Activated T-helper 2 cell treated with anti-CD3 and anti-CD28 coated beads, Interferon-gamma antibody, Interleukin-2, Interleukin-4, amounts not matched to agents 10 μg/mL and 5 μg/mL and 100 μg/mL, durations not matched to agents 14 hours and 24 hours and 36 hours (primary cell): ENCODE measurements around the gene ZFYVE28. TPM values are rescaled to one million over a fixed set of nuclear protein-coding genes. Genes with fewer than 3 reads are reported as not detected.

ENCODE experiments used
- DNase-seq: peaks from one replicate; pipeline ENCODE4 v3.0.0; 2021; ENCODE audit warnings: low spot score
- H3K27ac Mint-ChIP-seq: one replicate; pipeline ENCODE4 v1.8.0; 2021; ENCODE audit warnings: mixed read lengths
- H3K27me3 Mint-ChIP-seq: one replicate; pipeline ENCODE4 v1.8.0; 2021; ENCODE audit warnings: low read depth, mixed read lengths
- H3K36me3 Mint-ChIP-seq: one replicate; pipeline ENCODE4 v1.8.0; 2021; ENCODE audit warnings: low read depth, mixed read lengths
- H3K4me1 Mint-ChIP-seq: one replicate; pipeline ENCODE4 v1.8.0; 2021; ENCODE audit warnings: low read depth, mixed read lengths
- H3K4me3 Mint-ChIP-seq: one replicate; pipeline ENCODE4 v1.8.0; 2021; ENCODE audit warnings: low read depth, mild to moderate bottlenecking, moderate library complexity, mixed read lengths
- H3K9me3 Mint-ChIP-seq: one replicate; pipeline ENCODE4 v1.8.0; 2021; ENCODE audit warnings: mixed read lengths
- intact Hi-C: fragments of 100-400 bp; cut with micrococcal nuclease; formaldehyde crosslinking; loops from one replicate; pipeline ENCODE4 v1.15.1; 2023
- total RNA-seq: library from RNA; stranded (reverse); gene quantifications from 2 replicates; pipeline ENCODE4 v1.2.3, GENCODE V29; 2022

ZFYVE28 gene
- total RNA-seq, 1 donor from 2014 or later: 10.0 TPM

DNA sequence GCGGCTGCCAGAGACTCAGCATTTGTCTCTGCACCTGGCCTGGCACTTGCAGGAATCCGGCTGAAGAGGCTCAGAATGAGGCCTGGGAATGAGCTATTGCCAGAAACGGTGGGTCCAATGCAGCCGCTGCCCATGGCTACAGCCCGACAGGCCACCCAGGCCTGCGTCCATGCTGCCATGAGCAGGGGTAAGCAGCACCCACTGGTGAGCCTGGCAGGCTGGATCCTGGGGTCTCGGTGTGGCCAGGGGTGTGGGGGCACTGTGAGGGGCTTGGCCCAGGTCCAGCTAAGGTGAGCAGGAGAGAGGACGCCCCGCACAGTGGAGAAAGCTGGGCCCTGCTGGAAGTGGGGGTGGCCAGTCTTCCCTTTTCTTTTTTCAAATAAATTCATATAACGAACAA lies 96.2 kb downstream of the ZFYVE28 start:
- no peaks in the 10 kb centered on the region for H3K36me3 Mint-ChIP-seq
- H3K27me3 Mint-ChIP-seq: peaks cover 1% of the 10 kb centered on the region
- DNase-seq: no peak
- H3K4me1 Mint-ChIP-seq: no peaks in the 10 kb centered on the region
- intact Hi-C loops: no loop called here
- H3K4me3 Mint-ChIP-seq: no peak overlapping the region
- H3K9me3 Mint-ChIP-seq: peaks cover 7% of the 10 kb centered on the region
- H3K27ac Mint-ChIP-seq: no peak overlapping the region

DNA sequence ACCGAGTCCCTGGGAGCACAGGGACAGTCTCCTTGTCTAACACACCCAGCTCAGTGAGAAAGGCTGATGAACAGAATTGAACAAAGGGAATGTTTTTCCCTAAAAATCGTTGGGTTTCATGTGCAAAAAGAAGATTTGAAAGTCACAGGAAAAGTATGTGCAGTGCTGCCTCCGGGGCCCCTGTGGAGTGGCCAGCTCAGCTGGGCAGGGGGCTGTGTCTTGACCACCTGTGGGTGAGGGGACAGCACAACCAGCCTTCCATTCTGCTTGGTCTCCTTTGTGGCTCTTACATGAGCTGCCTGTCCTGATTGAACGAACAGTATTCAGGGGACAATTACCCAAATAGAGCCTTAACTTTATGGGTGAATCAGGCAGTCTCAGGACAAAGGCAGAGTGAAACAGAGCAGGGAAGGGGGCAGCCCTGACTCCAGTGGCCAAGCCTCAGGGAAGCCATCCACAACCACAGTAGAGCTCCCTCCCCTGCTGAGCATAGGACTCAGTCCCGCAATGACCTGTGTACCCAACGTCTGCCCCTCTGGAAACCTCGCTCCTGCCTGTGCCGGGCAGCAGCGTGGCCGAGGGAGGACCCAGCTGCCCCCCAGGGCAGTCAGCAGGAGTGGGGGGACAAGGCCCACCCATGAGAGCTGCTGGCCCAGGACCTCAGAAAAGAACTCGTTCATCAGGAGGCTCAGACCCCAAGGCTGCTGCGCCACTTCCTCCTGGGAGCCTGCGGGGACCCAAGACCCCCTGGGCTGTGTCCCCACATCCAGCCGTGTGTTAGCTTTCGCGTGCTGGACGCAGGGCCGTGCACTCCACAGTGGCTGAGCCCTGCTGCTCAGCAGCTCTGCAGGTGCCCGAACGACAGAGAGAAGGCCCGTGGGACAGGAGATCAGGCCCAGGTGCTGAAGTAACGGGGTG lies 96.9 kb downstream of the ZFYVE28 start:
- H3K27ac Mint-ChIP-seq: no peak overlapping the region
- H3K9me3 Mint-ChIP-seq: peaks cover 4% of the 10 kb centered on the region
- H3K4me3 Mint-ChIP-seq: no peak overlapping the region
- no peaks in the 10 kb centered on the region for H3K4me1 Mint-ChIP-seq
- DNase-seq: peak; percentile 6
- peaks cover 1% of the 10 kb centered on the region for H3K27me3 Mint-ChIP-seq
- no peaks in the 10 kb centered on the region for H3K36me3 Mint-ChIP-seq
- intact Hi-C loops: no loop called here

DNA sequence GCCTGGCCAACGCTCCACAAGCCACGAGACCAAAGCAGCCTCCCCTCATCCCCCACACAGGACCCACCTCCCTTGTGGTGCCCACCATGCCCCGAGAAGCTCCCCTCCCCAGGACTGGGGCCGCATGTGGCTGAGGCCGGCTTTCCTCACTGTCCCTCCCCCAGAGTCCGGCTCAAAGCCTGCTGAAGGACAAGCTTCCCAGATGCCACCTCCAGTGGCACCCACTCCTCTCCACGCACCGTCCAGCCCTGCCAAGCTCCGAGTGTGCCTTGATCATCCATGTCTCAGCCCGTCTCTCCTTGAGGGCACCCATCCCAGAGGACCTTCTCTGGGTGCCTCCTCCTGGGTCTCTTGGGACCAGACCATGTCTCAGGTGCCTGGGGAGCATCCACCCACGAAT lies 97.7 kb downstream of the ZFYVE28 start:
- Mint-ChIP-seq H3K36me3 (no peaks in the 10 kb centered on the region), H3K4me3 (no peak overlapping the region), H3K4me1 (no peaks in the 10 kb centered on the region), H3K27ac (no peak overlapping the region), H3K9me3 (no peaks in the 10 kb centered on the region), H3K27me3 (peaks cover 3% of the 10 kb centered on the region)
- intact Hi-C loops: no loop called here
- peak; percentile 8 for DNase-seq

DNA sequence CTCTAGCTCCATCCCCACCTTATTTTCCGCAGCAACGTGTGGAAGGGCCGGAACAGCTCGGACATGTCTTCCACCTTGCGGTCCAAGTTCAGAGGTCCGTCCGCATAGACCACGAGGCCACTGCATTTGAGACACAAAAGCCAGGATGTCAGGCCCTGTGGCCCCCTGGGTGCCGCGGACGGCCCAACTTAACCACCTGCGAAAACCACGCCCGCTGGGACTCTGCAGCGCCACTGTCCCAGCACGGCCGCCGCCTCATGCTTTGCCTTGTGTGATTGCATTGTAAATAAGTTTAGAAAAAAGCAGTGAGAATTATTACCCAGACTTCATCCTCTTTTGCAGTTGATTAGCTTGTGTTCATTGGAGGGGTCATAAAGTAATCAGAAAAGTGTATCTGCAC lies 98.3 kb downstream of the ZFYVE28 start:
- H3K9me3 Mint-ChIP-seq: no peaks in the 10 kb centered on the region

GRCh38 chr4:2318885-2319284 lies 99.6 kb downstream of the ZFYVE28 start:
- Mint-ChIP-seq H3K36me3 (no peaks in the 10 kb centered on the region), H3K27ac (no peak overlapping the region), H3K4me1 (no peaks in the 10 kb centered on the region), H3K9me3 (no peaks in the 10 kb centered on the region), H3K27me3 (peaks cover 2% of the 10 kb centered on the region), H3K4me3 (no peak overlapping the region)
- intact Hi-C loops: no loop called here
- no peak for DNase-seq

More for the DNA sequence above, 98.3 kb downstream of the ZFYVE28 start:
- intact Hi-C loops: no loop called here
- H3K36me3 Mint-ChIP-seq: no peaks in the 10 kb centered on the region
- H3K4me1 Mint-ChIP-seq: no peaks in the 10 kb centered on the region
- peak; percentile 4 for DNase-seq
- H3K27ac Mint-ChIP-seq: no peak overlapping the region
- peaks cover 3% of the 10 kb centered on the region for H3K27me3 Mint-ChIP-seq
- H3K4me3 Mint-ChIP-seq: no peak overlapping the region

DNA sequence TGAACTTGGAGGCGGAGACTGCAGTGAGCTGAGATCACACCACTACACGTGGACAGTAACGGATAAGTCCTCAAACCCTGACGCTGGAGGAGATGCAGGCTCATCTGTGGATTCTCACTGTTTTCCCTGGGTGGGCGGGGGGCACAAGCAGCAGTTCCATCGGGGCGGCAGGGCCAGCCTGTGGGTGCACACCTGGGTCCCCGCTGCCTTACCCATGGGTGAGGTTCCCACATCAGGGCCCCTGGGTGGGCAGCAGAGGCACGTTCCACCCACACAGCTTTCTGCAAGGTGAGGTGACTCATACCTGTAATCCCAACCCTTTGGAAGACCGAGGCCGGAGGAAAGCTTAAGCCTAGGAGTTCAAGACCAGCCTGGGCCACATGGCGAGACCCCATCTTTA lies 100.0 kb downstream of the ZFYVE28 start:
- Mint-ChIP-seq H3K36me3 (no peaks in the 10 kb centered on the region), H3K27ac (no peak overlapping the region), H3K27me3 (peaks cover 2% of the 10 kb centered on the region), H3K4me3 (no peak overlapping the region), H3K4me1 (no peaks in the 10 kb centered on the region), H3K9me3 (no peaks in the 10 kb centered on the region)
- DNase-seq: peak; percentile 6
- intact Hi-C loops: no loop called here

- Mint-ChIP-seq H3K4me3 (no peak overlapping the region), H3K9me3 (peaks cover 7% of the 10 kb centered on the region), H3K4me1 (no peaks in the 10 kb centered on the region), H3K27ac (no peak overlapping the region), H3K36me3 (peaks cover 5% of the 10 kb centered on the region), H3K27me3 (peaks cover 6% of the 10 kb centered on the region)
- no peak for DNase-seq
- intact Hi-C loops: no loop called here
Measured at GRCh38 chr4:2313366-2313765, 105.1 kb downstream of the ZFYVE28 start.

GRCh38 chr4:2306773-2307410 lies 111.6 kb downstream of the ZFYVE28 start:
- intact Hi-C loops: no loop called here
- peaks cover 4% of the 10 kb centered on the region for H3K27me3 Mint-ChIP-seq
- peaks cover 13% of the 10 kb centered on the region for H3K9me3 Mint-ChIP-seq
- H3K36me3 Mint-ChIP-seq: peaks cover 5% of the 10 kb centered on the region
- no peaks in the 10 kb centered on the region for H3K4me1 Mint-ChIP-seq
- no peak overlapping the region for H3K27ac Mint-ChIP-seq
- no peak overlapping the region for H3K4me3 Mint-ChIP-seq
- DNase-seq: no peak

- intact Hi-C loops: no loop called here
- Mint-ChIP-seq H3K4me1 (no peaks in the 10 kb centered on the region), H3K27me3 (peaks cover 4% of the 10 kb centered on the region), H3K4me3 (no peak overlapping the region), H3K27ac (no peak overlapping the region), H3K9me3 (peaks cover 13% of the 10 kb centered on the region), H3K36me3 (peaks cover 5% of the 10 kb centered on the region)
- DNase-seq: peak; percentile 6
Measured at GRCh38 chr4:2305766-2306501, 112.5 kb downstream of the ZFYVE28 start.

DNA sequence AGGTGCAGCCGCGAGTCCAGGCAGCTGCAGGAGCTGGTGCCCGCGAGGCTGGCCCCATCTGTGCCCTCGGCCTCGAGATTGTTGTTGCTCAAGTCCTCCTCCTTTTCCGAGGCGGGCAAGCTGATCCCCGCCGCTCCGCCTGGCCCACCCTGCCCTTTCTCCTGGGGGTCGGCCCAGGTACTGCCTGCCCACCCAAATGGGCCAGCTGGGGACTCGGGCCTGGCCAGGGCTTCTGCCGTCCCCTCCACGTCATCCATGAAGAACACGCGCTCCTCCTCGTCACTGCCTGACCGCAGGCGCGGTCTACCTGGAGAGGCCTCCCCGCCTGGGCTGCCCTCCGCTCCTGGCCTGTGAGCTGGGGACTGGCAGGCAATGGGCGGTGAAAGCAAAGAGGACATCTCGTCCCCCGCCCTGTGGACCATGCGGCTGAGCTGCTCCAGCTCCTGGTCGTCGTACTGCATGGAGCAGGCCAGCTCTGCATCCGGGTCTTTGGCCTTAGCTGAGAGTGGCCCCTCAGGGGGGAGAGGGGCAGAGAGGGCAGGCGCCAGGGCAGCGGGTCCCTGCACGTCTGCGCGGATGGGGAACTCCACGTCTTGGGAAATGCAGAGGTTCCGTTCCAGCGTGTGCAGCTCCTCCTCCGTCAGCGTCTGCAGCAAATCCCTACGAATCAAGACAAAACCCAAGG lies 113.4 kb downstream of the ZFYVE28 start:
- Mint-ChIP-seq H3K36me3 (no peaks in the 10 kb centered on the region), H3K9me3 (peaks cover 6% of the 10 kb centered on the region), H3K27ac (no peak overlapping the region), H3K4me1 (no peaks in the 10 kb centered on the region), H3K27me3 (peaks cover 2% of the 10 kb centered on the region), H3K4me3 (no peak overlapping the region)
- DNase-seq: peak; percentile 6
- intact Hi-C loops: no loop called here

DNA sequence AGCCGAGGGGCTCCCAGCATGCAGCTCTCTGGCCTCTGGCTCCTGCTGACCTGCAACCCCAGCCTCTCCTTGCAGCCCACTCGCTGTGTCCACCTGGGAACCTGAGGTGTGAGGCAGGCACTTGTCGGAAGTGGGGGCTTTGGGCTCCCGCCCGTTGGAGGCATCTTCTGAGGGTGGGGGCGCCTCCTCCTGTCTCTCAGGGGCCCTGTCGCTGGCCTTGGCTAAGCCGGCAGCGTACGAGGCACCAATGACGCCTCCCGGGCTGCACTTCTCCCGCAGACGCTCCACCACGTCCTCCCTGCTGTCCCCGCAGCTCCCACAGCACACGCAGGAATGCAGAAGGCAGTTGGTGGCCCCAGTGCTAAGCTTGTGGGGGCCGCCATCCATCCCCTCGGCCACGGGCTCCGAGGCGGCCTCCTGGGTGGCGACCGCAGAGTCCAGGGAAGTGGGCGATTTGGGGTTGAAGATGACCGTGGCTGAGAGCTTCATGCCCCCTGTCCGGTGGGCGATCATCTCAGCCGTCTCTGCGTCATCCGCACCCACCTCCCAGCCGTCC lies 114.0 kb downstream of the ZFYVE28 start:
- Mint-ChIP-seq H3K27ac (no peak overlapping the region), H3K27me3 (peaks cover under 1% of the 10 kb centered on the region), H3K4me3 (no peak overlapping the region), H3K9me3 (peaks cover 6% of the 10 kb centered on the region), H3K36me3 (no peaks in the 10 kb centered on the region), H3K4me1 (no peaks in the 10 kb centered on the region)
- no peak for DNase-seq
- intact Hi-C loops: no loop called here

DNA sequence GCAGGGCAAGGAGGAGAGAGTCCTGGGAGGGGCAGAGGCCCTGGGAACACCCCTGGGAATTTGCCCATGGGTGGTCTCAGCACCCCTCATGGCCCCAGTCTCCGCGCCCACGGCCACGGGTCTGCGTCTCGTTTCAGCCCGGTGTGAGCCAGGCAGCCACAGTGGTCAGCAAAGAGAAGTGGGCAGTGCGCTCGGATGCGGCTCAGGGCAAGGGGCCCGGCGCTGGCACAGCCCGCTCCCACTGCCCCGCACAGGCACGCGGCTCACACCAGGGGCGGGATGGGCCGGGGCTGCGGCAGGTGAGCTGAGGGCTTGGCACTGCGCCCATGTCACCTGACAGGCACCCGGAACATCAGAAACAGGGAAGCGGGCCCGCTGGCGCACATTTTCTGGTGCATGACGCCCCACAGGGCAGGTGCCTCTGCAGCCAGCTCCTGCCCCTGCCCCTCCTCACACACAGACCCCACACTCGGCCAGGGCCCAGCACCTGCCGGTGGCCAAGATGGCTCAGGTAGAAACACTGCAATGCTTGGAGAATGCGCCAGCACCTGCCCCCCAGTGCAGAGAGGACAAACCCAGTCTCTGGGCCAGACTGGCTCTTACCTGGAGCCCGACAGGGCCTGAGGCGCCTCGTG lies 114.6 kb downstream of the ZFYVE28 start:
- Mint-ChIP-seq H3K36me3 (no peaks in the 10 kb centered on the region), H3K4me3 (no peak overlapping the region), H3K27me3 (no peaks in the 10 kb centered on the region), H3K4me1 (no peaks in the 10 kb centered on the region), H3K9me3 (peaks cover 6% of the 10 kb centered on the region), H3K27ac (no peak overlapping the region)
- DNase-seq: no peak
- intact Hi-C loops: no loop called here
